Measurements from ENCODE around the gene PPP3R1. TPM values are rescaled to one million over a fixed set of nuclear protein-coding genes. Genes with fewer than 3 reads are reported as not detected.

The PPP3R1 gene
- total and polyA plus RNA-seq, 5 experiments from 2014 or later: 3.4 to 76.3 (median 4.3) TPM

DNA sequence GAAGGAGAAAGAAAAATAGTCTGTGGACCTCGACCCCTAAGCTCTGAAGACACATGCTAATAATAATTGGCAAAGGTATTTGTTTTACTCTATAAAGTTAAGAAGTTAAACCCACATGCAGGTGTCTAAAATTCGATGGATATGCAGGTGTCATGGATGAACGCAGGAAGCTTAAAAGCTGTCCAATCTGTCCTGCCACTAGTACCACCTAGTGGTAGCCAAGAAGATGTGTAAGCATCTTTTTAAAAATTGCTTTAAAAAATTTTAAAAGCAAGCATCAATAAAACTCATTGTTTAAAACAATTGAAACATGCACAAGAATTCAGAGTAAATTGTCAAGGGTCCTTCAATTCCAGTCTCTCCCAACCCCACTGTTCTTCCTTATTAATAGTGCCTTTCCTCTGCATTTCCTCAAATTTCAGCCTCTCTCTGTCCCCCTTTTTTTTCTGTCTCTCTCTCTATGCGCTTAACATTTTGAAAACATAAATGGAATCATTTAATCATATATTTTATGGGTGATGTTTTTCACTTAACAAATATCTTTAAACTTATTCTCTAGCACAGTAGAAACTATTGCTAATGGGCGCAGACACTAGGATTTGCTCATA, 30.6 kb upstream of the PPP3R1 start:
- Mint-ChIP-seq H3K4me3 (no peak overlapping the region), H3K9me3 (no peaks in the 10 kb centered on the region), H3K27ac (no peak overlapping the region), H3K4me1 (no peaks in the 10 kb centered on the region), H3K27me3 (peaks cover 7 to 36% (median 8%) of the 10 kb centered on the region in 5 donors), H3K36me3 (no peaks in the 10 kb centered on the region)
- peak in 8 of 10 donors; percentile 3 to 62 (median 38) for DNase-seq
- POLR2A ChIA-PET: interaction anchor here (1.3 to 1.5 kb wide), 2 partner anchors 30 to 87 kb away, joined by 3 read pairs; partner anchors contain the start of gene PPP3R1
- peak; percentile 65 to 69 for ATAC-seq

DNA sequence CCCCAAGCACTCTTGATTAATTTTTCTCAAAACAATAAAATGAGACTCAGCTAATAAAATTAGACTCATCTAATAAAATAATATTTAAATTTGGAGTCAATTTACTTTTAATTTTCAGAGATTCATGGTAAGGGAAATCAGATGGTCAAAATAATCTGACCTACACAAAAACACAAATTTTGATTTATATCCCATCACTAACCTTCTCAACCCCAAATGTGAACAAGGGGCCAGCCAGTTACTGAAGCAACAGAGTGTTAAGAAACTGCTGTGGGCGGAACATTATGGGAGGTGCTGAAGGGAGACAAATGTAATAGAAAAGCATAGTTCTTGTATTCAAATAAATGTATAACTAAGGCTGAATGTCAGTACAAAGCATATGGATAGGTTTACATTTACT, 28.5 kb upstream of the PPP3R1 start:
- Mint-ChIP-seq H3K4me1 (no peaks in the 10 kb centered on the region), H3K27me3 (peaks cover 8 to 33% (median 11%) of the 10 kb centered on the region in 5 donors), H3K4me3 (no peak overlapping the region), H3K36me3 (no peaks in the 10 kb centered on the region), H3K9me3 (no peaks in the 10 kb centered on the region), H3K27ac (no peak overlapping the region)
- POLR2A ChIA-PET: interaction anchor here (0.5 kb wide), 1 partner anchor 39 kb away, joined by 3 read pairs; no protein-coding TSS in a partner anchor
- ATAC-seq: no peak
- no peak for DNase-seq

GRCh38 chr2:68280348-68280747, 28.0 kb upstream of the PPP3R1 start:
- ATAC-seq: no peak
- peaks cover 7 to 29% (median 11%) of the 10 kb centered on the region in 5 donors for H3K27me3 Mint-ChIP-seq
- no peak overlapping the region for H3K4me3 Mint-ChIP-seq
- POLR2A ChIA-PET: interaction anchor here (0.5 kb wide), 1 partner anchor 38 kb away, joined by 3 read pairs; no protein-coding TSS in a partner anchor
- H3K4me1 Mint-ChIP-seq: no peaks in the 10 kb centered on the region
- H3K9me3 Mint-ChIP-seq: no peaks in the 10 kb centered on the region
- DNase-seq: no peak
- H3K27ac Mint-ChIP-seq: no peak overlapping the region
- no peaks in the 10 kb centered on the region for H3K36me3 Mint-ChIP-seq

DNA sequence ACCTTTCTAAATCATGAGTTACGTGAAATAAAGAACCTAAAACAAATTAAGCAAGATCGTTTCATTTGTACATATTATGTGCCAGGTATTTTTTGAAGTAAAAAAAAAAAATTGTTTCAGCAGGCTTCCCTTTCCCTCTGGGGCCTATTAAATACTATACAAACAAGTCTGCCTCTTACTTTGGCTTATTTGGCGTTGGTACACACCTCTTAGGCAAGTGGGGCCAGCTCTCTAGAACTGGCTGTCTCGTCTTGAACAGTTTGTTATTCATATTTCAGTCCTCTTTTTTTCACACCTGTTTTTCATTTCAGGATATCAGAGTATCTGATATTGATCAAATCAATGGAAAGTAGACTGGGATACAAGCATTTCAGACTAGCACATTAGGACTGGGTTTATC, 27.4 kb upstream of the PPP3R1 start:
- POLR2A ChIA-PET: no interaction called here
- H3K4me1 Mint-ChIP-seq: no peaks in the 10 kb centered on the region
- DNase-seq (no peak), ATAC-seq (no peak)
- no peak overlapping the region for H3K4me3 Mint-ChIP-seq
- H3K27ac Mint-ChIP-seq: no peak overlapping the region
- H3K27me3 Mint-ChIP-seq: peaks cover 4 to 26% (median 11%) of the 10 kb centered on the region in 5 donors
- H3K9me3 Mint-ChIP-seq: no peaks in the 10 kb centered on the region
- no peaks in the 10 kb centered on the region for H3K36me3 Mint-ChIP-seq

DNA sequence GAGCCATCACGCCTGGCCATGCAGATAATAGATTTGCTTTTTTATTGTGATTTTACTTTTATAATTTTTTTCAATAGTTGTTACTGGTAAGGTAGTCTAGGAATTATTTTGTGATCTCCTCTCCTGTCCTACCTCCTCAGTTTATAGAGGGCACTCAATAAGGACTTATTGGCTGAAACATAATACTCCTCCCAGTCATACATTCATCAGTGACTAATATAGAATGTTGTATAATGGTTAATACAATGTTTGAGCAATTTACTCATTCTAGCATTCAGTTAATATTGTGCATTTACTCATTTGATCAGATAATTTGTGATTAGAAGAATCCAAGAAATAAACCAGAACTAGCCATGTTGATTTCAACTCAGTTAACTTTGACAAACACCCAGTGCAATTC, 25.8 kb upstream of the PPP3R1 start:
- ATAC-seq: no peak
- POLR2A ChIA-PET: no interaction called here
- Mint-ChIP-seq H3K4me3 (no peak overlapping the region), H3K4me1 (no peaks in the 10 kb centered on the region), H3K36me3 (no peaks in the 10 kb centered on the region), H3K9me3 (no peaks in the 10 kb centered on the region), H3K27me3 (peaks cover 0 to 16% (median 12%) of the 10 kb centered on the region in 5 donors), H3K27ac (no peak overlapping the region)
- no peak for DNase-seq

DNA sequence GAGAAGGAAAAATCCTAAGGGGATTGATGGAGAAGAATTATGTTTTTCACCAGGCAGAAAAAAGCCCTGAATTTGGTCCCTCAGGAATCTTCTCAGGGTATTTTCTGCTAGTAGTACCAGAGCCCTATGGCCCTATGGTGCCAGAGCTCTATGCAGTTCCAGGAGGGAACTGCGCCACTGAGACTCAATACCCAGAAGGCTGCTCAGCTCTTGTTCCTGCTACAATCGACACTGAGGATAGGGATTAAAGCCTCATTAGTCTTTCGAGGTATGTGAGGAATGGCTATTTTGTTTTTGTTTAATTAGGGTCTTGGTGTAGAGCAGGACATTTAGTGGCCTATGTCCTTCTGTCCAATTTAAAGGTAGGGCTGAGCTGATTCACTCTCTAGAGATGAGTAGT, 21.7 kb upstream of the PPP3R1 start:
- DNase-seq (no peak), ATAC-seq (no peak)
- Mint-ChIP-seq H3K4me3 (no peak overlapping the region), H3K4me1 (peaks cover 0 to 4% (median 0%) of the 10 kb centered on the region in 4 donors), H3K9me3 (no peaks in the 10 kb centered on the region), H3K36me3 (no peaks in the 10 kb centered on the region), H3K27me3 (peaks cover 0 to 16% (median 9%) of the 10 kb centered on the region in 5 donors), H3K27ac (peak overlapping the region in 1 of 10 donors; percentile 27)
- POLR2A ChIA-PET: no interaction called here

GRCh38 chr2:68272246-68272994, 20.1 kb upstream of the PPP3R1 start:
- Mint-ChIP-seq H3K27me3 (peaks cover 0 to 9% (median 5%) of the 10 kb centered on the region in 5 donors), H3K4me1 (peaks cover 0 to 4% (median 0%) of the 10 kb centered on the region in 4 donors), H3K9me3 (no peaks in the 10 kb centered on the region), H3K36me3 (no peaks in the 10 kb centered on the region), H3K27ac (no peak overlapping the region), H3K4me3 (no peak overlapping the region)
- no peak for DNase-seq
- POLR2A ChIA-PET: no interaction called here
- no peak for ATAC-seq

GRCh38 chr2:68266655-68267054, 14.3 kb upstream of the PPP3R1 start:
- peaks cover 0 to 7% (median 0%) of the 10 kb centered on the region in 3 donors for H3K36me3 Mint-ChIP-seq
- no peak for ATAC-seq

GRCh38 chr2:68263632-68264031, 11.3 kb upstream of the PPP3R1 start:
- Mint-ChIP-seq H3K4me1 (no peaks in the 10 kb centered on the region), H3K27me3 (peaks cover 0 to 3% (median 0%) of the 10 kb centered on the region in 5 donors), H3K27ac (no peak overlapping the region), H3K4me3 (no peak overlapping the region), H3K36me3 (peaks cover 0 to 7% (median 0%) of the 10 kb centered on the region in 3 donors), H3K9me3 (no peaks in the 10 kb centered on the region)
- DNase-seq: no peak
- POLR2A ChIA-PET: no interaction called here
- ATAC-seq: no peak

More at GRCh38 chr2:68266655-68267054, 14.3 kb upstream of the PPP3R1 start:
- POLR2A ChIA-PET: no interaction called here
- Mint-ChIP-seq H3K27me3 (peaks cover 0 to 3% (median 0%) of the 10 kb centered on the region in 5 donors), H3K9me3 (no peaks in the 10 kb centered on the region), H3K4me1 (no peaks in the 10 kb centered on the region), H3K27ac (no peak overlapping the region), H3K4me3 (no peak overlapping the region)
- no peak for DNase-seq

GRCh38 chr2:68258851-68259250, 6.5 kb upstream of the PPP3R1 start:
- no peak for DNase-seq
- Mint-ChIP-seq H3K9me3 (no peaks in the 10 kb centered on the region), H3K4me3 (no peak overlapping the region), H3K27me3 (no peaks in the 10 kb centered on the region), H3K36me3 (no peaks in the 10 kb centered on the region), H3K4me1 (peaks cover 10 to 27% (median 24%) of the 10 kb centered on the region in 4 donors), H3K27ac (no peak overlapping the region)
- ATAC-seq: no peak
- POLR2A ChIA-PET: no interaction called here

- Mint-ChIP-seq H3K36me3 (peaks cover 0 to 5% (median 0%) of the 10 kb centered on the region in 3 donors), H3K9me3 (no peaks in the 10 kb centered on the region), H3K27me3 (peaks cover 0 to 2% (median 0%) of the 10 kb centered on the region in 5 donors), H3K4me1 (peaks cover 15 to 41% (median 33%) of the 10 kb centered on the region in 4 donors), H3K4me3 (no peak overlapping the region), H3K27ac (peak overlapping the region in 3 of 10 donors; percentile 9 to 31 (median 25))
- no peak for ATAC-seq
- no peak for DNase-seq
- POLR2A ChIA-PET: no interaction called here
Observed at GRCh38 chr2:68256093-68256450, 3.7 kb upstream of the PPP3R1 start.

- Mint-ChIP-seq H3K27me3 (peaks cover 0 to 2% (median 0%) of the 10 kb centered on the region in 5 donors), H3K36me3 (peaks cover 0 to 7% (median 0%) of the 10 kb centered on the region in 3 donors), H3K4me3 (peak overlapping the region; percentile 90 to 99 (median 98)), H3K4me1 (peaks cover 20 to 55% (median 47%) of the 10 kb centered on the region in 4 donors), H3K27ac (peak overlapping the region; percentile 92 to 100 (median 97)), H3K9me3 (no peaks in the 10 kb centered on the region)
- DNase-seq (peak in 7 of 10 donors; percentile 15 to 76 (median 46)), ATAC-seq (no peak)
- POLR2A ChIA-PET: interaction anchor here (0.5 to 3.4 kb wide), 8 partner anchors 7 to 468 kb away, joined by 3 to 30 read pairs (median 3); partner anchors contain the start of genes APLF, FBXO48 and PNO1
Observed at GRCh38 chr2:68253219-68254068, 1.1 kb upstream of the PPP3R1 start.

Data from naive thymus-derived CD8-positive, alpha-beta T cell (primary cell).